Middle frontal gyrus (tissue), 1 donor: ENCODE data around the gene PGS1.

Source experiments
- DNase-seq: peaks from one replicate; pipeline ENCODE4 v3.0.0-alpha.2; 2015; ENCODE audit warnings: low spot score; ENCODE audit errors: extremely low spot score

Gene PGS1

DNA sequence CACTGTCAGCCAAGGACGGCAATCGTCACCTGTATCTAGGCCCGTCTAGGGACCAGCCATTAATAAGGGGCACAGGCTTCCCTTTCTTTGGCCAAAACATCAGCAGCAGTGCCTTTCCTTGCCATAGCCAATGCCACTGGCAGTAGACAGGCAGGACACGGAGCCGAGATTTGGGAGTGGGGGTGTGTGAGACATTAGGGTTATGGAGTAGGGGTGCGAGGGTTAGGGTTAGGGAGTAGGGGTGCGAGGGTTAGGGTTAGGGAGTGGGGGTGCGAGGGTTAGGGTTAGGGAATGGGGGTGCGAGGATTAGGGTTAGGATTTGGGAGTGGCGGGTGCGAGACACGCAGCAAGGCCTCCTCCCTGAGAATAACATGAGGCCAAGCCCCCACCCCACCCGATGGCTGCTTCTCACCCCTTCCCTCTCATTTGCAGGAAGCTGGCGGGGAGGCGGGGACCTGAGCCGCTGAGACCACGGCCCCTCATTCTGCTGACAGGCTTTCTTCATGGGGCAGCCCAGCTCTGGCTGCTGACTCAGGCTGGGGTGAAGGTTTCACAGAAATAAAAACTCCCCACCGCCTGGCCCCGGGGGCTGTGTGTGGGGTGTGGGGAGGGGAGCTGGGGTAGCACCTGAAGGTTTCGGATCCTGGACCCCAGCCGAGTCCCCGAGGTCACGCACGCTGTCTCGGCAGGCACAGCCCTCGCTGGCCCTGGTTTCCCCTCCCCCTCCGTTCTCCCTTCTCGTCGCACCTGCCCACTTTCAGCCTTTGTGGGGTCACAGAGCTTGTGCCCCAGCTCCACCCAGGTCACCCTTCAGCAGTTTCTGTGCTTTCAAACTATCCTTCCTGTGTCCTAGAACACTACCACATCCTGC lies 93.8 kb downstream of the PGS1 start:
- DNase-seq, result no peak

DNA sequence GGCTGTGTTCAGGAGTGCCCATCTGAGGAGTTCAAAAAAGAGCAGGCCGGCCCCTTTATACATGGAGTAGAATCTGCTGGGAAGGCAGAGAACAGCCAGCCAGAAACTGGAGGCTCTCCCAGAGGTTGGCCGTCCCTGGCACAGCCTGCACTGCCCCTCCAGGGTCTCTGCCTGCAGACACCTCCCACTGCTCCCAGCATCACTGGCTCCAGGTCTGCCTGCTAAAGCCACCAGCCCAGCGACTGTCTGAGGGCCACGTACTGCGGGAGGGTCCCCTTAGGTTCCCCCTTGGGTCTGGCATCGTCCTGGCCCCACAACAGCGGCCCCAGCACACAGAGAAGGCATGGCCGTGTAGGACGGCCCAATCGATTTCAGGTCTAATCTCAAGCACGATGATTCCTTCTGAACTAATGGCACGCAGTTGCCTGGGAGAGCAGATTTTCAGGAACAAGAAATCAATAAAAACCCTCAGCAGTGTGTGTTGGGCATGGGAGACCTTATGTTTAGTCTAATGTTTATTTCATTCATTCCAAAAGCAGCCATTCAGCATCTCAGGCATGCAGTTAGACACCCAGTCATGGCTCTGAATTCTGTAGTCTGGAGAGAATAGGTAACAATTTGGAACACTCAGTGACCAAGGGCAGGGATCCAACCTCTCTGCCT lies 95.6 kb downstream of the PGS1 start:
- no peak for DNase-seq
